ENCODE results near the gene FAM3A.
A peak's percentile ranks its signal among the peaks of the same experiment; 100 is the strongest.

The FAM3A gene

DNA sequence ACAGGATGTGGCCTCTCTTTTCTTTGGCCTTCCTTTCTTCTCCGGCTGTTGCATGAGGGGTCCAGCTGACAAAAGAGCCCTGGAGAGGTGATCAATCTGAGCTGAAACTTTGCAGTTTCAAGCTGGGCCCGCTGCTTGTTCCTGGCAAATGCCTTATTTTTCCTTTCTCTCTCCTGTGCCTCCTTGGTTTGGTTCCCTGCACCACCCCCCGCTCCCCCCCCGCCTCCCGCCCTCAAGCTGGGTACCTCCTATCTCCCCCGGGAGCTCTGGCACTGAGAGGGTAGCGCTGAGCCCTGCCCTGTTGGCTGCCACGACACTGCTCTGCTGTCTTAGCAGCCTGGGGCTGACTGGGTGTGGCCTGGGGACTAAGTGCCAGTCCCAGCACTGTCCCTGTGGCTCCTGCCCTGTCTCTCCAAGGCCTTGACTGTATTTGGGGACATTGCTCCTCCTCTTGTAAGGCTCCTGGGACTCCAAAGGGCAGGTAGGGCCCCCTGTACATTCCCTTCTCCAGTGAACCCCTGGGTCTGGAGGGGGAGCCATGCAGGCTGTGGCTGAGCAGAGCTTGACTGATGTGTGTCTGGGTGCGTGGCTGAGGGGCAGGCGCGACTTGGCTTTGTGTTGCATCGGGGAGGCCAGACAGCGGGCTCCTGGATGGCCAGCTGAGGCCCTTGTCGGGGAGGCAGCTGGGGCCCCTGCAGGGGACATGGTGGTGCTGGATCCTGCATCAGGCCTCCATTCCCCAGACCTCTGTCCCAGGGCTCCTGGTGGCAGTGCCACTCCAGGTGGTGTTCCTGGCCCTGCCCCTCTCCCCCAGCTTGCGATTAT, 56.9 kb downstream of the FAM3A start:
- no peak for DNase-seq
- H3K27ac ChIP-seq, result no peak overlapping the region
- TF ChIP-seq, protein P1, sequence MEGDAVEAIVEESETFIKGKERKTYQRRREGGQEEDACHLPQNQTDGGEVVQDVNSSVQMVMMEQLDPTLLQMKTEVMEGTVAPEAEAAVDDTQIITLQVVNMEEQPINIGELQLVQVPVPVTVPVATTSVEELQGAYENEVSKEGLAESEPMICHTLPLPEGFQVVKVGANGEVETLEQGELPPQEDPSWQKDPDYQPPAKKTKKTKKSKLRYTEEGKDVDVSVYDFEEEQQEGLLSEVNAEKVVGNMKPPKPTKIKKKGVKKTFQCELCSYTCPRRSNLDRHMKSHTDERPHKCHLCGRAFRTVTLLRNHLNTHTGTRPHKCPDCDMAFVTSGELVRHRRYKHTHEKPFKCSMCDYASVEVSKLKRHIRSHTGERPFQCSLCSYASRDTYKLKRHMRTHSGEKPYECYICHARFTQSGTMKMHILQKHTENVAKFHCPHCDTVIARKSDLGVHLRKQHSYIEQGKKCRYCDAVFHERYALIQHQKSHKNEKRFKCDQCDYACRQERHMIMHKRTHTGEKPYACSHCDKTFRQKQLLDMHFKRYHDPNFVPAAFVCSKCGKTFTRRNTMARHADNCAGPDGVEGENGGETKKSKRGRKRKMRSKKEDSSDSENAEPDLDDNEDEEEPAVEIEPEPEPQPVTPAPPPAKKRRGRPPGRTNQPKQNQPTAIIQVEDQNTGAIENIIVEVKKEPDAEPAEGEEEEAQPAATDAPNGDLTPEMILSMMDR (IDR thresholded peaks at IDR 0.05; ENCODE audit: low read depth, low read length, missing control alignments), result no peak
- peak overlapping the region; percentile 71 for H3K4me3 ChIP-seq (ENCODE audit: low read depth, low read length)
- in situ Hi-C loops (cut with HindIII; ENCODE audit: low pct_ligation_motif_present, low sequenced_read_pairs), result no loop called here
- no peaks in the 10 kb centered on the region for H3K27me3 ChIP-seq (replicated peaks)
- peaks cover 15% of the 10 kb centered on the region for H3K36me3 ChIP-seq (replicated peaks)

- DNase-seq, result no peak
- Histone ChIP-seq H3K27ac (peak within 1 kb of the TSS; percentile 87), H3K27me3 (replicated peaks) (no peaks in the 10 kb centered on the region), H3K4me3 (ENCODE audit: low read depth, low read length) (peak within 1 kb of the TSS; percentile 71), H3K36me3 (replicated peaks) (peaks cover 11% of the 10 kb centered on the region)
- in situ Hi-C loops (cut with HindIII; ENCODE audit: low pct_ligation_motif_present, low sequenced_read_pairs), result no loop called here
- TF ChIP-seq, protein P1 (IDR thresholded peaks at IDR 0.05; ENCODE audit: low read depth, low read length, missing control alignments), result no peak
Observed at GRCh38 chrX:154458116-154458953, 57.7 kb downstream of the FAM3A start, which contains the start of gene PLXNA3. Gene PLXNA3, plus strand, starts transcription at chrX:154458281. Its CDS starts 1,903 bp downstream, at chrX:154460184.

DNA sequence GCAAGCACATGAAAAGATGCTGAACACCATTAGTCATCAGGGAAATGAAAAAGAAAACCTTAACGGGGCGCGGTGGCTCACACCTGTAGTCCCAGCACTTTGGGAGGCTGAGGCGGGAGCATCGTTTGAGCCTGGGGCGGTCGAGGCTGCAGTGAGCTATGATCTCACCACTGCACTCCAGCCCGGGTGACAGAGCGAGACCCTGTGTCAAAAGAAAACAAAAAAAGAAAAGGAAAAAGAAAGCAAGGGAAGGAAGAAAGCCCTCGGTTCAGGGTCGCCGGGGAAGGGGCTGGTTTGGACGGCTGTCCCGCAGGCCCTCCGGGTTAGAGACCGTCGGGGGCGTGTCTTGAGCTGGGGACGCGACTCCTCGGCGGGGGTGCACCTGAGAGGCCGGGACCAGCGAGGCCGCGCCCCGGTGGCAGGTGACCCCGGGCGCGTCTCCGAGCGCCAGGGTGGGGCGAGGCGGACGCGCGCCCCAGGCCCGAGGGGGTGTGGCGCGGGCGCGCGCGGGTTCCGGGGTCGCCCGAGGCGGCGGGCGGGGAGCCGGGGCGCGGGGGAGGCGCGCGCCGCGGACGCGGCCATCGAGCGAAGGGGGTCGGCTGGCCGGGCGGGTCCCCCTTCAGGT, 58.4 kb downstream of the FAM3A start:
- Histone ChIP-seq H3K4me3 (ENCODE audit: low read depth, low read length) (peak overlapping the region; percentile 51), H3K36me3 (replicated peaks) (peaks cover 11% of the 10 kb centered on the region), H3K27ac (peak overlapping the region; percentile 87), H3K27me3 (replicated peaks) (no peaks in the 10 kb centered on the region)
- TF ChIP-seq, protein P1 (IDR thresholded peaks at IDR 0.05; ENCODE audit: low read depth, low read length, missing control alignments), result no peak
- no peak for DNase-seq
- in situ Hi-C loops (cut with HindIII; ENCODE audit: low pct_ligation_motif_present, low sequenced_read_pairs), result no loop called here

All from brain microvascular endothelial cell (primary cell).